CD4-positive, alpha-beta T cell (primary cell): ENCODE results near the gene CNR2. TPM values are rescaled to one million over a fixed set of nuclear protein-coding genes. Genes with fewer than 3 reads are reported as not detected.

Experiments
- ATAC-seq: fragments of 200-7000 bp; cut with Tn5 transposase; one replicate; pipeline ENCODE4 v1.10.0; 2022; ENCODE audit warnings: mild to moderate bottlenecking; ENCODE audit not compliant: poor library complexity
- CTCF ChIA-PET: fragments of 350-600 bp; sonication (Branson Sonifier 250); formaldehyde crosslinking; loops from one replicate; lab custom pipeline; 2021; ENCODE audit warnings: antibody characterized with exemption, inconsistent platforms; lab: Charles Lee
- POLR2A ChIA-PET: fragments of 350-600 bp; sonication (Branson Sonifier 250); formaldehyde crosslinking; loops from one replicate; lab custom pipeline; 2021; ENCODE audit warnings: antibody characterized with exemption, inconsistent platforms; lab: Charles Lee
- DNase-seq, 14 experiments: peaks; one replicate each; pipeline ENCODE4 v3.0.0-alpha.2; 2013 to 2020; ENCODE audit warnings: mixed read lengths in 2 of 14
- H3K27ac ChIP-seq, 2 donors: one replicate each; pipeline versions ENCODE4 v1.5.1 to v1.7.0; 2013; ENCODE audit warnings: low read length in 2 of 2, low read depth in 1 of 2, mild to moderate bottlenecking in 1 of 2
- H3K27me3 ChIP-seq, 2 experiments: 1 replicate in 1 of 2; 2 replicates in 1 of 2; pipeline versions ENCODE4 v1.6.1 to v1.7.0; 2013; ENCODE audit warnings: low read length in 2 of 2, control low read depth in 1 of 2, mild to moderate bottlenecking in 1 of 2, moderate library complexity in 1 of 2; ENCODE audit not compliant: insufficient read depth in 2 of 2, control insufficient read depth in 1 of 2
- H3K36me3 ChIP-seq: one replicate; pipeline ENCODE4 v1.6.1; 2013; ENCODE audit warnings: low read length, control low read depth; ENCODE audit not compliant: insufficient read depth
- H3K4me1 ChIP-seq: one replicate; pipeline ENCODE4 v1.6.1; 2013; ENCODE audit warnings: low read length, control low read depth; ENCODE audit not compliant: insufficient read depth
- H3K4me3 ChIP-seq: one replicate; pipeline ENCODE4 v1.5.1; 2013; ENCODE audit warnings: mild to moderate bottlenecking, low read length, moderate library complexity
- H3K9me3 ChIP-seq, 2 experiments: 1 replicate in 1 of 2; 2 replicates in 1 of 2; pipeline versions ENCODE4 v1.6.1 to v1.7.0; 2013; ENCODE audit warnings: low read length in 2 of 2, mild to moderate bottlenecking in 2 of 2, control low read depth in 1 of 2, moderate library complexity in 1 of 2; ENCODE audit not compliant: control insufficient read depth in 1 of 2, insufficient read depth in 1 of 2
- H3K27ac Mint-ChIP-seq: one replicate; pipeline ENCODE4 v1.8.0; 2020; ENCODE audit warnings: mixed read lengths
- H3K27me3 Mint-ChIP-seq: one replicate; pipeline ENCODE4 v1.8.0; 2021; ENCODE audit warnings: mixed read lengths
- H3K36me3 Mint-ChIP-seq: one replicate; pipeline ENCODE4 v1.8.0; 2021; ENCODE audit warnings: low read depth, mixed read lengths
- H3K4me1 Mint-ChIP-seq: one replicate; pipeline ENCODE4 v1.8.0; 2021; ENCODE audit warnings: low read depth, mixed read lengths
- H3K4me3 Mint-ChIP-seq: one replicate; pipeline ENCODE4 v1.8.0; 2020; ENCODE audit warnings: mild to moderate bottlenecking, mixed read lengths
- H3K9me3 Mint-ChIP-seq: one replicate; pipeline ENCODE4 v1.8.0; 2020; ENCODE audit warnings: mixed read lengths
- intact Hi-C, 2 experiments: fragments of 100-400 bp; cut with DNase I in 1 of 2; cut with micrococcal nuclease in 1 of 2; formaldehyde crosslinking; loops; one replicate each; pipeline versions ENCODE4 v1.15.1 to v1.9.0; 2023 to 2025; cut with DNase I, micrococcal nuclease
- total RNA-seq, 174 experiments: library from RNA in 2 of 174; stranded (reverse) in 2 of 174; gene quantifications; one replicate each; pipeline ENCODE4 v1.2.3 and lab custom pipeline; 2021 to 2026
- TF ChIP-seq, protein P1 (sequence below): fragments of 200-600 bp; IDR thresholded peaks from one replicate; pipeline ENCODE4 v1.8.0; 2022; ENCODE audit warnings: antibody characterized with exemption, mild to moderate bottlenecking

CNR2 gene
- total RNA-seq, 2 experiments from 2014 or later: 0.05 TPM; not detected in 1

DNA sequence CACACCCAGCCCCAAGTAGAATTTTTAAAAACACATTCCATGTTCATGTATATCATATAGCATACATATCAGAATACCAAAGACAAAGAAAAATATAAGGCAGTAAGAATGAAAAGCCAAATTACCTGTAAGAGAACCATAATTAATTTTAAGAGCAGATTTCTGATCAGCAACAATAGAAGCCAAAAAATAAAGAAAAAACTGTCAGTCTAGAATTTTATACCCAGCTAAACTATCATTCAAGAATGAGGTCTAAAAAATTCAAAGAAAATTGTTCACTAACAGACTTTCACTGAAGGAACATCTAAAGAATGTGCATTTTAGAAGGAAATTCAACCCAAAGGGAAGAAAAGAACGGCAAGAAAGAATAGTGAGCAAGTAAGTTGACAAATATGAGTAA, 34.5 kb downstream of the CNR2 start:
- Mint-ChIP-seq H3K36me3 (peaks cover 6% of the 10 kb centered on the region), H3K4me3 (no peak overlapping the region)

GRCh38 chr1:23875382-23875781, 37.8 kb downstream of the CNR2 start:
- no peaks in the 10 kb centered on the region for H3K36me3 ChIP-seq
- H3K4me1 ChIP-seq: no peaks in the 10 kb centered on the region
- ATAC-seq (no peak), DNase-seq (no peak)
- no peaks in the 10 kb centered on the region for H3K27me3 Mint-ChIP-seq
- TF ChIP-seq, protein P1, sequence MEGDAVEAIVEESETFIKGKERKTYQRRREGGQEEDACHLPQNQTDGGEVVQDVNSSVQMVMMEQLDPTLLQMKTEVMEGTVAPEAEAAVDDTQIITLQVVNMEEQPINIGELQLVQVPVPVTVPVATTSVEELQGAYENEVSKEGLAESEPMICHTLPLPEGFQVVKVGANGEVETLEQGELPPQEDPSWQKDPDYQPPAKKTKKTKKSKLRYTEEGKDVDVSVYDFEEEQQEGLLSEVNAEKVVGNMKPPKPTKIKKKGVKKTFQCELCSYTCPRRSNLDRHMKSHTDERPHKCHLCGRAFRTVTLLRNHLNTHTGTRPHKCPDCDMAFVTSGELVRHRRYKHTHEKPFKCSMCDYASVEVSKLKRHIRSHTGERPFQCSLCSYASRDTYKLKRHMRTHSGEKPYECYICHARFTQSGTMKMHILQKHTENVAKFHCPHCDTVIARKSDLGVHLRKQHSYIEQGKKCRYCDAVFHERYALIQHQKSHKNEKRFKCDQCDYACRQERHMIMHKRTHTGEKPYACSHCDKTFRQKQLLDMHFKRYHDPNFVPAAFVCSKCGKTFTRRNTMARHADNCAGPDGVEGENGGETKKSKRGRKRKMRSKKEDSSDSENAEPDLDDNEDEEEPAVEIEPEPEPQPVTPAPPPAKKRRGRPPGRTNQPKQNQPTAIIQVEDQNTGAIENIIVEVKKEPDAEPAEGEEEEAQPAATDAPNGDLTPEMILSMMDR: no peak
- no peak overlapping the region for H3K4me3 ChIP-seq
- no peak overlapping the region for H3K27ac Mint-ChIP-seq
- POLR2A ChIA-PET: no interaction called here
- H3K4me1 Mint-ChIP-seq: no peaks in the 10 kb centered on the region
- no peak overlapping the region for H3K27ac ChIP-seq
- no peak overlapping the region for H3K4me3 Mint-ChIP-seq
- peaks cover 6% of the 10 kb centered on the region for H3K36me3 Mint-ChIP-seq
- intact Hi-C loops: no loop called here
- peaks cover 0 to 5% of the 10 kb centered on the region in 2 experiments for H3K27me3 ChIP-seq
- CTCF ChIA-PET: no interaction called here
- peaks cover 22 to 24% of the 10 kb centered on the region in 2 experiments for H3K9me3 ChIP-seq
- peaks cover 6% of the 10 kb centered on the region for H3K9me3 Mint-ChIP-seq

More for the DNA sequence above, 34.5 kb downstream of the CNR2 start:
- ATAC-seq: no peak
- Histone ChIP-seq H3K4me1 (no peaks in the 10 kb centered on the region), H3K27me3 (peaks cover 0 to 5% of the 10 kb centered on the region in 2 experiments), H3K4me3 (no peak overlapping the region), H3K27ac (no peak overlapping the region), H3K36me3 (no peaks in the 10 kb centered on the region), H3K9me3 (peaks cover 22 to 24% of the 10 kb centered on the region in 2 experiments)
- TF ChIP-seq, protein P1: no peak
- no peak for DNase-seq
- Mint-ChIP-seq H3K9me3 (peaks cover 6% of the 10 kb centered on the region), H3K4me1 (no peaks in the 10 kb centered on the region), H3K27ac (no peak overlapping the region), H3K27me3 (no peaks in the 10 kb centered on the region)
- ChIA-PET CTCF (no interaction called here), POLR2A (no interaction called here)
- intact Hi-C loops: no loop called here

GRCh38 chr1:23872421-23872820, 40.7 kb downstream of the CNR2 start:
- CTCF ChIA-PET: no interaction called here
- Histone ChIP-seq H3K27me3 (peaks cover 0 to 5% of the 10 kb centered on the region in 2 experiments), H3K36me3 (no peaks in the 10 kb centered on the region), H3K9me3 (peaks cover 0 to 4% of the 10 kb centered on the region in 2 experiments), H3K27ac (no peak overlapping the region), H3K4me3 (no peak overlapping the region), H3K4me1 (peaks cover 14% of the 10 kb centered on the region)
- intact Hi-C loops: no loop called here
- peaks cover 12% of the 10 kb centered on the region for H3K4me1 Mint-ChIP-seq
- TF ChIP-seq, protein P1: no peak
- no peak overlapping the region for H3K27ac Mint-ChIP-seq
- ATAC-seq (no peak), DNase-seq (no peak)
- peaks cover 7% of the 10 kb centered on the region for H3K36me3 Mint-ChIP-seq
- H3K27me3 Mint-ChIP-seq: no peaks in the 10 kb centered on the region
- H3K9me3 Mint-ChIP-seq: no peaks in the 10 kb centered on the region
- POLR2A ChIA-PET: no interaction called here
- H3K4me3 Mint-ChIP-seq: no peak overlapping the region
